Gastrocnemius medialis (tissue), 4 donors: Measurements from ENCODE around the gene SLC22A1. TPM values are rescaled to one million over a fixed set of nuclear protein-coding genes. Genes with fewer than 3 reads are reported as not detected.
"Not testable (repeated sequence)": the region's sequence is repeated elsewhere in the genome, so short reads cannot be mapped to it uniquely, and the experiment has no call there.

Source experiments
- ATAC-seq, 2 donors: fragments of 150-250 bp; one replicate each; pipeline ENCODE4 v1.9.1; 2016
- DNase-seq, 2 donors: peaks; one replicate each; pipeline ENCODE4 v3.0.0-alpha.2; 2019
- H3K27ac ChIP-seq, 4 donors: fragments of 200-600 bp; sonication (generic); 1 replicate in 1 of 4; 2 replicates in 3 of 4; pipeline ENCODE4 v1.5.1; 2016 to 2018; ENCODE audit warnings: mild to moderate bottlenecking in 2 of 4, moderate library complexity in 1 of 4
- H3K27me3 ChIP-seq, 3 donors: fragments of 200-600 bp; sonication (generic) in 2 of 3; 1 replicate in 1 of 3; 2 replicates in 2 of 3; pipeline versions ENCODE4 v1.5.1 to v1.6.0; 2016 to 2019; ENCODE audit warnings: mild to moderate bottlenecking in 1 of 3, moderate library complexity in 1 of 3
- H3K36me3 ChIP-seq, 2 donors: fragments of 200-600 bp; sonication (generic) in 1 of 2; one replicate each; pipeline ENCODE4 v1.5.1; 2017 to 2018
- H3K4me1 ChIP-seq, 2 donors: fragments of 200-600 bp; sonication (generic) in 1 of 2; one replicate each; pipeline ENCODE4 v1.5.1; 2016 to 2017; ENCODE audit warnings: mild to moderate bottlenecking in 2 of 2
- H3K4me3 ChIP-seq, 4 donors: fragments of 200-600 bp; sonication (generic) in 3 of 4; 1 replicate in 1 of 4; 2 replicates in 3 of 4; pipeline ENCODE4 v1.5.1; 2016 to 2019; ENCODE audit warnings: mild to moderate bottlenecking in 2 of 4
- H3K9me3 ChIP-seq, 3 donors: fragments of 200-600 bp; sonication (generic) in 2 of 3; 1 replicate in 1 of 3; 2 replicates in 2 of 3; pipeline ENCODE4 v1.5.1; 2016 to 2019
- CTCF ChIP-seq, 5 experiments: fragments of 450-650 bp in 3 of 5; fragments of 200-600 bp in 2 of 5; sonication (generic) in 2 of 5; IDR thresholded peaks in 4 of 5; conservative IDR thresholded peaks in 1 of 5; 1 replicate in 4 of 5; 2 replicates in 1 of 5; pipeline ENCODE4 v1.5.1; 2016 to 2019; ENCODE audit warnings: antibody characterized with exemption in 5 of 5, mild to moderate bottlenecking in 3 of 5, moderate library complexity in 3 of 5
- POLR2A ChIP-seq, 2 donors: fragments of 450-650 bp; IDR thresholded peaks; one replicate each; pipeline ENCODE4 v1.6.1; 2017; ENCODE audit warnings: antibody characterized with exemption in 2 of 2, mild to moderate bottlenecking in 2 of 2, moderate library complexity in 2 of 2
- in situ Hi-C, 4 donors: fragments of 200-750 bp; cut with MboI; loops; one replicate each; pipeline versions ENCODE4 v1.15.0 to v1.8.0; 2017; ENCODE audit warnings: low sequenced_read_pairs in 4 of 4
- intact Hi-C: fragments of 100-400 bp; cut with DNase I; formaldehyde crosslinking; loops from one replicate; pipeline ENCODE4 v1.15.1; 2023; ENCODE audit warnings: low total_unique reads
- total RNA-seq, 4 donors: library from RNA; depleted of rRNA; stranded (reverse); fragments of >200 nt; gene quantifications; one replicate each; pipeline versions ENCODE4 v1.1.0 to v1.2.3, GENCODE V29; 2016

Gene SLC22A1
- total RNA-seq, 4 donors from 2014 or later, result 0.78 to 1.4 (median 1.1) TPM

- Histone ChIP-seq H3K4me3 (no peak overlapping the region), H3K4me1 (peaks cover 0 to 19% of the 10 kb centered on the region in 2 donors), H3K27me3 (no peaks in the 10 kb centered on the region), H3K9me3 (no peaks in the 10 kb centered on the region), H3K27ac (peak overlapping the region in 1 of 4 donors; percentile 21), H3K36me3 (no peaks in the 10 kb centered on the region)
- ATAC-seq (peak; percentile 43 to 65), DNase-seq (no peak)
- intact Hi-C loops, result loop anchor here (1.0 to 10.0 kb wide), 3 partner anchors 159 to 397 kb away; no protein-coding TSS in a partner anchor
- TF ChIP-seq POLR2A (IDR thresholded peaks at IDR 0.05), result no peak
- TF ChIP-seq CTCF (IDR thresholded peaks at IDR 0.05 in 4 of 5, conservative IDR thresholded peaks at IDR 0.05 in 1 of 5), result peak; percentile 60 to 74 (median 71)
- in situ Hi-C loops, result loop anchor here in 3 of 4 donors (25.0 kb wide), 2 partner anchors 299 to 324 kb away; no protein-coding TSS in a partner anchor
Measured at GRCh38 chr6:160137989-160138835, 16.6 kb downstream of the SLC22A1 start.

- TF ChIP-seq CTCF (IDR thresholded peaks at IDR 0.05 in 4 of 5, conservative IDR thresholded peaks at IDR 0.05 in 1 of 5) (no peak), POLR2A (IDR thresholded peaks at IDR 0.05) (no peak)
- Histone ChIP-seq H3K4me1 (peaks cover 0 to 19% of the 10 kb centered on the region in 2 donors), H3K4me3 (no peak overlapping the region), H3K36me3 (peaks cover 0 to 6% of the 10 kb centered on the region in 2 donors), H3K27me3 (no peaks in the 10 kb centered on the region), H3K27ac (no peak overlapping the region), H3K9me3 (no peaks in the 10 kb centered on the region)
- DNase-seq (no peak), ATAC-seq (no peak)
- intact Hi-C loops (loop anchor here (1.0 to 10.0 kb wide), 3 partner anchors 158 to 396 kb away; no protein-coding TSS in a partner anchor), in situ Hi-C loops (loop anchor here in 3 of 4 donors (25.0 kb wide), 2 partner anchors 298 to 323 kb away; no protein-coding TSS in a partner anchor)
Measured at GRCh38 chr6:160138839-160139419, 17.3 kb downstream of the SLC22A1 start.

- in situ Hi-C loops, result loop anchor here in 3 of 4 donors (25.0 kb wide), 2 partner anchors 298 to 323 kb away; no protein-coding TSS in a partner anchor
- Histone ChIP-seq H3K36me3 (peaks cover 0 to 6% of the 10 kb centered on the region in 2 donors), H3K4me3 (no peak overlapping the region), H3K27ac (no peak overlapping the region), H3K9me3 (no peaks in the 10 kb centered on the region), H3K27me3 (no peaks in the 10 kb centered on the region), H3K4me1 (peaks cover 0 to 19% of the 10 kb centered on the region in 2 donors)
- ATAC-seq (no peak), DNase-seq (no peak)
- intact Hi-C loops, result loop anchor here (10.0 kb wide), 1 partner anchor 395 kb away; no protein-coding TSS in a partner anchor
- TF ChIP-seq POLR2A (IDR thresholded peaks at IDR 0.05), result no peak
- no peak for TF ChIP-seq CTCF (IDR thresholded peaks at IDR 0.05 in 4 of 5, conservative IDR thresholded peaks at IDR 0.05 in 1 of 5)
Measured at GRCh38 chr6:160139420-160139851, 17.8 kb downstream of the SLC22A1 start.

GRCh38 chr6:160140493-160140892 lies 18.9 kb downstream of the SLC22A1 start:
- in situ Hi-C loops, result loop anchor here (5.0 to 25.0 kb wide), 3 partner anchors 297 to 322 kb away; no protein-coding TSS in a partner anchor
- ATAC-seq, H3K4me3 ChIP-seq, H3K36me3 ChIP-seq, H3K9me3 ChIP-seq, H3K27me3 ChIP-seq, DNase-seq: not testable (repeated sequence)
- intact Hi-C loops, result loop anchor here (10.0 kb wide), 1 partner anchor 134 kb away; no protein-coding TSS in a partner anchor
- H3K27ac ChIP-seq, result peak overlapping the region in 1 of 4 donors; percentile 31
- peaks cover 0 to 19% of the 10 kb centered on the region in 2 donors for H3K4me1 ChIP-seq
